Activated CD4-positive, CD25-positive, alpha-beta regulatory T cell treated with anti-CD3 and anti-CD28 coated beads, Interleukin-2, amount 50 U/mL, for 72 hours (primary cell): ENCODE measurements around the gene TPCN1.

ENCODE experiments used
- DNase-seq: peaks from one replicate; pipeline ENCODE4 v3.0.0; 2021

Gene TPCN1

DNA sequence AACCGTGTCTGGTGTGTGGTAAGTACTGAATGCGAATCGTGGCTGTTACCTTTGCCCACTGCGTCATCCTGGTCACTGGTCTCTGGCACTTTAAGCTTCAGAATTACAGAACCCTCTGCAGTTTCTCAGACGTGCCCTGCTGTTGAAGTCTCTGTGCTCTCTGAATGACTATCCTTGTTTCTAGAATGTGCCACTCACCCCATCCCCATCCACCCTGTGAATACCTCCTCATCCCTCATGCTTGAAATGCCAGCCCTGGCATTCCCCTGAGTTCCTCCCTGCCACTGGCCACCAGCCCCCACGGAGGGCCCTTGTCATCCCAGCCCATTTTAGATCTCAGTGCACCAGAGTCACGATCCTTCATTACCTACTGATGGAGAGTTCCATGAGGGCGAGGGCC lies 21.3 kb downstream of the TPCN1 start:
- no peak for DNase-seq

DNA sequence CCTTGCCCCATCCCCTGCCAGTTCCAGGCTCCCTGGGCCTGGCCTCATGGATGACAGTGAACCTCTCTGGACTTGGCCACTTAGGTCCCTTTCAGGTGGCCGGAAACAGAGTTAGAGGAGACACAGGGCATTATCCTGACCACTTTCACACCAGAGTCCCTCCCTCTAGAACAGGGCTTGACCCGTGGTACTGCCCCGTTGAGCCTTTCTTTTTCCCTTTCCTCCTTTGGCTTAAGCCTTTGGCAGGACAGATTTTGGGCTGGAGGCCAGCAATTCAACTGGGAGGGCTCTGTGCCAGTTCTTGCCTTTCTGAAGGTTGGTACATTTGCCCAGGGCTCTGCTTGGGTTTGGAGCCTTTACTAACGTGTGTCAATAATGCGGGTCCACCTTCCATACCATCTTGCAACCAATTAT lies 22.8 kb downstream of the TPCN1 start:
- no peak for DNase-seq

DNA sequence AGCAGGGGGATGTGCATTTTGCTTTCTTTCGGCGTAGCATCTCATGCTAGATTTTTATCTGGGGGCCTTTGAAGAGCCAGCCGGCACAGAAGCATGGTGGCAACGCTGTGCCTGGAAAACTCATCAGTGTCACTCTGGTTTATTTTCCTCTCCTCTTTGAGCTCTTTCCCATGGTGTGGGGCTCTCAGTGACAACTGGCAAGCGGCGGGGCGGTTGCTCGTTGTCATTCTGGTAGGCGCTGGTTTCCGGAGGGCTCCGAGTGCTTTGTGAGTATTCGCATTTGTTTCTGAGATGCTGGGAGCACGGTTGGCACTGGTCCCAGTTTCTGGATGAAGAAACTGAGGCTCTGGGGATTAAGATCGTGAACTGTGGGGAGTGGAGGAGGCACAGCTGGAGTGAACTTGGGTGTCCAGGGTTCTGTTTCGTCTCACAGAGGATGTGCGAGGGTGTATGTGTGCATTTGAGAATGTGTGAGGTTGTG lies 23.3 kb downstream of the TPCN1 start:
- DNase-seq: no peak

DNA sequence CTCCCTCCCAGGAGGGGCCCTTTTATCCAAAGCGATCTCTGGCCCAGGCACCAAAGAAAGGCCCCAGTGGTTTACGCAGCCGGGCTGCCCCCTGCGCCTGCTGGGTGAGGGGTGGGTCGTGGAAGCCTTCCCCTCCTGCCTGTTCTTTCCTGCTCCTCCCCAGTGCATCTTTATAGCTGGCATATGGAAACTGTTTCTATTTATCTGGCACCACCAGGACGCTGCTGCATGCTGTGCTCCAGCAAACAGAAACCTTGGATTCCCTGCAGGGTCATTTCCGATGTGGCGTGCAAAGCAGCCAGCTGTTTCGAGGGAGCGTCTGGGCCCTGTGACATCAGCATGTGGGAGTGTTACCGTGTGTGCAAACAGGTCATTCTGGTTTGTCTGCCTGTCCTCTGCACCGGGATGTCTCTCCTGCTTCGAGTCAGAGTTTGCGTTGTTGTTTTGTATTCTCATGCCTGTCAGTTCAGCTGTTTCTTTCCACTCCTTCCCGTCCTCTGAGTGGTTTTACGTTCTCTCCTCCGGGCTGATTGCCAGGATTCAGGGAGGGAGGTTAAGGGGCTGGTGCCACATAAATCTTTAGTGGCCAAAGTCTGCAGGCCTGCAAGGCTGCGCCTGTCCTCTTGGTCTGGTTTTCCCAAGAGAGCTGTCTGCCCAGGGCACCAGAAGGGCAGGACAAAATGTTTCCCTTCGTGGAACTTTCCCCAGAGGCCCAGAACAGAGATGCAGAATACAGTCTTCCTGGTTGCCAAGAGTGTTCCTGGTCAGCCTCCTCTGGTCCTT lies 24.6 kb downstream of the TPCN1 start:
- DNase-seq: no peak

DNA sequence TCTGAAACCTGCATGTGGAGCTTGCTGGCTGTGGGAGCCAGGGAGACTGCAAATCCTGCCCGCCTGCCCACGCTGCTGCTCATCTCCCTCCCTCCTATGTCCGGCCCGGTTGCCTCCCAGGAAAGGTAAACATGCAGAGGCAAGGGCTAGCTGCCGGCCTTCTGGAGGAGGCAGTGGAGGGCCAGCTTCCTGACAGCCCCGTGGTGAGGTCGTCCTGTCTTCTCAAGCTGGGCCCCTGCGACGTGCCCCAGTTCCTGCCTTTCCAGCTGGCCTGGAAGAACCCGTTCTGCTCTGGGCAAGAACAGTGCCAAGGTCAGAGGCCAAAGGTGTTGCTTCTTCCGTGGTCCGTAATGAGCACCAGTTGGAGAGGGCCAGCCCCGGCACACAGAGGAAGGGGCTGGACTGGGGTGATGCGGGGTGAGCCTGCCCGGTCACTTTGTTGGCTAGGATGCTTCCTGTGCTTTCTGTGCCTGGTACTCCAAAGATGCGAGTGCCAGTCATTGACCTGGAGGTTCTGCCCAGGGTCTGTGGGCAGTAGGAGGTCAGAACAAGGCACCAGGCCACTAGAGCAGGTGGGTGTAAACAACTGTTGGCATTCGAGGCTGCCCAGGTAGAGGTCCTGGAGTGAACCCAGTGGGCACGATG lies 25.3 kb downstream of the TPCN1 start:
- no peak for DNase-seq

DNA sequence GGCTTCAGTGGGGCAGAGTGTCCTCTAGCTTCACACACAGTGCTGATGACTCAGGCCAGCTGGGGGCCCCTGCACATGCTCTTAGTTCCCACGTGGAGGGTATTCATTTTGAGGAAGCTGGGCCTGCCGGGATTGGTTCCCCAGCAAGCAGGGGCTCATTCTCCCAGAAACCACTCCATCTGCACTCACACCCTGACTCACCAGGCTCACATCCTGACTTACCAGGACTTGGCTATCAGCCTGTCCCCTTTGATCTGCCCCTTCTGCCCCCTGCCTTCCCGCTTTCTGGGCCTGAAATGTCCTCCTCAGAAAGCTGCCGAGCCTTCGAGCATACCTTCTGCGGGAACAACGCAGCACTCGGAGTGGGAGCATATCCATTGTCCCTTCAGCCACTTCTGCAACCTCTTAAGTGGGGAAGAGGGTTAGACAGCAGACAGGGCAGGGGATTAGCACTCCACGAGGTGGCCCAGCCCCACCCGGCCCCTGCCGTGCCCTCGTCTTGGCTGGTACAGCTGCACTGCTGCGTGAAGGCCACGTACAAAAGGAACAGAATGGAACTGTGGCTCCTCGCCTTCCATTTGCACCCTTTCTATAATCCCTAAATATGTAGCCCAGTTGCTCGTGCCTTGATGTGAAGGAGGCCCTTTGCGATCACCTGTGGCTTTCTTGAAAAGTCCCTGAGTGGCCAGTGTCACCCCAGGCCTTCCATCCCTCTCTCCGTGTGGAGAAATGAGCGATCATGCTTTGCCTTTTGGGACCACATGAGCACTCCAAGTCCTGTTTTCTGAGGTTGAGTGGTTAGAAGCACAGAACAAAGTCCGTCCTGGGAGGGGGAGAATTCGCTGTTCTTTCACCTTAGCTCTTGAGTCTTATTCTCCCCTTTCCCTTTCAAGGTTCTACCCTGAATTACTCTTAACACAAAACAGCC lies 26.1 kb downstream of the TPCN1 start:
- DNase-seq: no peak

DNA sequence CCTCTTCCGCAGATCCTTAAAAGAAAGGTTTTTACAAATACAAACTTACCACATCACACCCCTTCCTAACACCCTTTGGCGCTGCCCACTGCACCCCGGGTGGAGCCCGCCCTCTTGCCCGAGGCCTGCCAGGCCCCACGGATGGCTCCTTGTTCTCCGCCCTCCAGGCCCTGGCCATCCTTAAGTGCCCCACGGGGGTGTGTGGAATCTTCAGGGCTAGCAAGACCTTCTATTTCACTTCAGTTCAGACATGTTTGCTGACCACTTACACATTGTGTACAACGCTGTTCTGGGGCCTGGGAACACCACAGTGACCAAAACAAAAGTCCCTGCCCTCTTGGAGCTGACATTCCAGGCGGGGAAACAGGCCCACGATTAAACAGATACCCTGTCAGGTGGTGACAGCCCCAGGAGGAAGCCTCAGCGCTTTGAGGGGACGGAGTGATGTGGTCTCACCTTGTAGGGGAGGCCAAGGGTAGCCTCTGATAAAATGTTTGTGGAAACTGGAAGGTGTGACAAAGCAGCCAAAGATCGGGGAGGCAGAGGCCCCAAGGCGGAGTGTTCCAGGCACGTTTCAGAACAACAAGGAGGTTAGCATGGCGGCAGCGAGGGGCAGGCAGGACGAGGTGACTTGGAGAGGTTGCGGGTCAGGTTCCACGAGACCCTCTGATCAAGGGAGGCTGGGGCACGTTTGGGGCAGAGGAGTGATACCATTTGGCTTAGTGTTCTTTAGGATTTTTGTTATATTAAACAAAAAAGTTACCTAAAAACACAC lies 27.0 kb downstream of the TPCN1 start:
- no peak for DNase-seq

DNA sequence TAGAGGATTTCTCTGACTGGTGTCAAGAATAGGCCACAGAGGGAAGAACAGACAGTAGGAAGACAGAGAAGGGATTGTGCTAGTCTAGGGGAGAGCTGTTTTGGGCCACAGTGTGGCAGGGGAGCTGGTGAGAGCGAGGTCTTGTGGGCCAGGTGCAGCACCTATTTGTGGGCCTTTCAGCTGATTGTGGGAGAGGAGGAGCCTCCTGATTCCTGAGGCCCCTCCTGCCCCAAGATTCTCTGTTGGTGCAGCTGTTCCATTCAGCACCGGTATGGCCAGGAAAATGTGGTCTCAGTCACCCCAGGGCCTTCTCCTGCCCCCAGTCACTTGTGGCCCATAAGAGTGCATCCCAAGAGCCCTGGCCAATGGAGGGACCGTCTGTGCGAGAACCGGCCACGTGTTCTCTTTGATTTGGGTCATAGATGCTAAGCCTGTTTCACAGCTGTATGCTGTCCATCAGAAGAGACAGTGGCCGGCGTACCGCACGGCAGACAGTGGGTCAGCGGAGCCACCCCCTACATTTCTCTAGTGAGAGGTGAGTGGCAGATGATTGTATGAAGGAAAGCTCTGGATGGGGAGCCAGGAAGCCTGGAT lies 27.7 kb downstream of the TPCN1 start:
- no peak for DNase-seq

DNA sequence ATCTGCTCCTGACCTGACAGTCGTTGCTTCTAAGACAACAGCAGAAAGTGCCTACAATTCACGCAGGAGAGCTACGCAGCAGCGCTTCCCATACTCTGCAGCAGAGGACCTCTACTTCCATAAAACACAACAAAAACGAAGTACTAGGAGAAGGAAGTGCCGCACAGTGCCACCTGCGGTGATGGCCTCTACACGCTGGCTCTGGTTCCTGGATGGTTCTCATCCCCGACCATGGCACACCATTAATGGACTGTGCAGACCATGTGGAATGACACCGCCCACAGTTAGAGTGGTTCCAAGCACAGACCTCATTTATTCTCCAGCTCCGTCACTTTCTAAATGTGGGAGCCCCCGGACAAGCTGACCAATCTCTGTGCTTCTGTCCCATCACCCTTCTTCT lies 28.3 kb downstream of the TPCN1 start:
- DNase-seq: no peak

DNA sequence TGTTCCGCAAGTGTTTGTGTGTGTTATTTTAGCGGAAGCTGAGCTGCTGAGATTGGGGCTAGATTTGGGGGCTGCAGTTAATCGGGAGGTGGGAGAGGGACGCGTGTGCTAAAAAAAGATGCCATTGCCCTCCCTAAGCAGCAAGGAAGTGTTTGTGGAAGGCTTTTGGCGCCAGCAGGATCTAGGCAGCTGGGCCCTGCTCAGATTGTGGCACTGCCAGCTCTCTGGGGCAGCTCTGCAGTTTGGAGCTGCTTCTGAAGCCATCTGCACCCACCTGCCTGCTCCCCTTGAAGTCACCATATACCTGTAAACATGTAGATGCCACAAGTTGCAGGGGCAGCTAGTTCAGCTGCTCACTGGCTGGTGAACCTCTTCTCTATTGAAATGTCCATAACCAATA lies 28.8 kb downstream of the TPCN1 start:
- DNase-seq: no peak

DNA sequence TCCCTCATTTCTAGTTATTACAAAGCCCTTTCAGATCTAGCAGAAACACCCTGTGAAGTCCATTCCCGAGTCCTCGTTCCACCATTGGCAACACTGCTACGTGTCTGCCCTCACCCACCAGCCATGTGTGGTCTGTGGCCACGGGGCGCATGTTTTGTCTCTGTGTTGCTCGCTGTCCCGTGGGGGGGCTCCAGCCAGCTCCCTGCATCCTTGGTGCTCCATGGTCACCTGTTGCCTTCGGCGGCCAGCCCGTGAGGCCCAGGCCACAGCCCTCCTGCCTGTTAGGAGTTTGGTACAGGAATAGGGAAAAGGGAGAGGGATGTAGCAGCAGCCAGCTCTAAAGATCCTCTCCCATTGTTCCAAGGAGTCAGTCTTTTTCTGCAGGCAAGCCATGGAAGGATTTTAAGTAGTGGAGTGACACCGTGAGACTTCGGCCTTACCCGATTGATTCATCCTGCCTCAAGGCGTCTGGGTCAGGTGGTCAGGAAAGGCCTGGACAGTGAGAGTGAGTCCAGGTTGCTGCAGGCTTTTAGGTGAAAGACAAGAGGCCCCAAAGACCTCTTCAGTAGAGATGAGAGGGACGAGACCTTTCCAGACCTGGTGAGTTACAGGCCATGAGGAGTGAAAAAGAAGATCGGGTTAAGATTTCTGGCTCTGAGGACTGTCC lies 30.3 kb downstream of the TPCN1 start:
- DNase-seq: no peak

DNA sequence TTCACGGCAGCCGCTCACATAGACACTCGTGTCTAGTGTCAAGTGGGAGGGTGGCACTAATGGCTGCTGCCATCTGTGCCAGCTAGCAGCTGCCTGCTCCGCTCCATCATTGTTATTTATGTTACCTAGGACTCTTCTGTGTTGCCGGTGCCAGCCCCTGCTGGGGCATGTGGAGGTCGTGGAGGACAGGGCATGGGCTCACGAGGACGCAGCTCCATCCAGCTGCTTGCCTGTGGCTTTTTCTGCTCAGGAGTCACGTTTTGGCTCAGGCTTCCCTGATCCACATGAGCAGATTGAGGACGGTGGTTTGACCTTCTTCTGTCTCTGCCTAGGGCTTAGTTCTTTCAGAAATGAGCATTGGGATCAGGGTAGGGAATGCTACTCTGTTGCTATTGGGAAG lies 31.2 kb downstream of the TPCN1 start:
- DNase-seq: no peak

DNA sequence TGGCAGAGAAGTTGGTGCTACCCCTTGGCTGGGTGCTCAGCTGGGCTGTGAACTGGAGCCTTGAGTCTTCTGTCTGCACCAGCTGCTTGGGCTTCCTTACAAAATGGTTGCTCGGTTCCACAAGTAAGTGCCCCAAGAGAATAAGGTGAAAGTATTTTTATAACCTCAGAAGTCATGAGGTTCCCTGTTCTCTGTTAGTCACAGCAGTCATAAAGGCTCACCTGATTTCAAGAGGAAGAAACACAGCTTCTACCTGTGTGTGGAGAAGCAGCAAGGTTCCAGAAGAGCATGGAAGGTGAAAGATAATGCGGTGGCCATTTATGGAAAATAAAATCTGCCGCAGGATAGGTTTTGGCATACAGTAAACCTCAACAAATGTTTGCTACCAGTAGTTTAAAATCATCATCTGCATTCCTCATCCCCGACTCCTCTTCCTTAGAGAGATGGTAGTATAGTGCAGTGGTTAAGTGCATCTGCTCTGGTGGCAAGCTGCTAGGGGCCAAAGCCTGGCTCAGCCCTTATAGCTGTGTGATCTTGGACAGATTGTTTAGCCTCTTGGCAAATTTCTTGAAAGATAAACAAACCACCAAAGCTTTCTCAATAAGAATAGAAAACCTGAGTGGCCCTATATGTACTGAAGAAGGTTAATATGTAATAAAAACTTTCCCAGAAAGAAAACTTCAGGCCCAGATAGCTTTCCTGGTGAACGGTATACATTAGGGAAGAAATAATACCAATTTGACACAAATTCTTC lies 32.4 kb downstream of the TPCN1 start:
- DNase-seq: no peak

DNA sequence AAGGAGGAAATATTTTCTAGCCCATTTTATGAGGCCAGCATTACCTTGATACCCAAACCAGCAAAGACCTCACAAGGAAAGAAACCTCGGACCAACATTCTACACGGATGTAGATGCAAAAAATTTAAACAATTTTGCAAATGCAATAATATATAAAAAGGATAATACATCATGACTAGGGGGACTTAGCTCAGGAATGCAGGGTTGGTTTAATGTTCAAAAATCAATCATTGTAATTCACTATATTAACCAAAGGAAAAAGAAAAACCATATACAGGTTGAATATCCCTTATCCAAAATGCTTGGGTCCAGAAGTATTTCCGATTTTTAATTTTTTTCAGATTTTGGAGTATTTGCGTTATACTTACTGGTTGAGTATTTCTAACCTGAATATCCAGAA lies 33.0 kb downstream of the TPCN1 start:
- no peak for DNase-seq

DNA sequence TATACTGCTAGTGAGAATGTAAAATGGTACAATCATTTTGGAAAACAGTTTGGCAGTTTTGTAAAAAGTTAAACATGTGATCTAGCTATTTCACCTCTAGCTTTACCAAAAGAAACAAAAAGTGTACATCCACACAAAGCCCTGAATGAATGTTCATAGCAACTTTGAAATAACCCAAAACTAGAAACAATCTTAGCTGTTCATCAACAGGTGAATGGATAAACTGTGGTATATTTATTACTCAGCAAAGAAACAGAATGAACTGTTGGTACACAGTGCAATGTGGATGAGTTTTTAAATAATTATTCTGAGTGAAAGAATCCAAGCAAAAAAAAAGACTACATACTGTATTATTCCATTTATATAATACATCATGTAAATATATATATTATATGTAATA lies 36.3 kb downstream of the TPCN1 start:
- DNase-seq: no peak

DNA sequence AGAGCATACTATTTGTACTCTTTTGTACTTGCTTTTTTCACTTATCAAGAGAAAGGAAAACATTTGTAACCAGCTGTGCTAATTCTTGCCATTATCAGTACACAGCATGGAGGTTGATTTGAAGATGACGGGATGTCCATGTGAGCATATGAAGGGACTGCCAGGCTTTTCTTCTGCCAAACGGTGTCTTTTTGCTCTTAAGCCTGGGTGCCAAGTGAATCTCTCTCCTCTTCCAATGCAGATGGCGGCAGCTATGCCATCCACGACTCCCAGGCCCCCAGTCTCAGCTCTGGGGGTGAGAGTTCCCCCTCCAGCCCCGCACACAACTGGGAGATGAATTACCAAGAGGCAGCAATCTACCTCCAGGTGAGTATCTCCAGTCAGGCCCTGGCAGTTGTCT lies 38.9 kb downstream of the TPCN1 start:
- DNase-seq: no peak

DNA sequence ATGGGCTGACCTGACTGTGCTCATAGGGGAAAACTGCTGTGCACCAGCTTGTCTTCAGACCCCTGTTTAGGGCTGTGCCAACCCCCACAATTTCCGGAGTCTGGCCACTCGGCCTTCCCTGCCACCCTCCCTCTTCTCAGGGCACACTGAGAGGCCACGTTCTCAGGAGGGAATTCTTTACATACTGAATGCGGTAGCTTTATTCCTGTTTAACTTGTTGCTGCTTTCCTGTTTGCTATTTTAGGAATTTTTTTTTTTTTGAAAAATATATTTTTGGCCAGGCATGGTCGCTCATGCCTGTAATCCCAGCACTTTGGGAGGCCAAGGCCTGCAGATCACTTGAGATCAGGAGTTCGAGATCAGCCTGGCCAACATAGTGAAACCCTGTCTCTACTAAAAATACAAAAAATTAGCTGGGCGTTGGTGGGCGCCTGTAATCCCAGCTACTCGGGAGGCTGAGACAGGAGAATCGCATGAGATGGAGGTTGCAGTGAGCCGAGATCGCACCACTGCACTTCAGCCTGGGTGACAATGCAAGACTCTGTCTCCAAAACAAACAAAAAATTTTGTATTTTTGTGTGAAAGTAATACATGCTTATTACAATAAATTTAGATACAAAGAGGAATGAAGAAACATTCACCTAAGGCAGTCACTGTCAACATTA lies 39.5 kb downstream of the TPCN1 start:
- no peak for DNase-seq

DNA sequence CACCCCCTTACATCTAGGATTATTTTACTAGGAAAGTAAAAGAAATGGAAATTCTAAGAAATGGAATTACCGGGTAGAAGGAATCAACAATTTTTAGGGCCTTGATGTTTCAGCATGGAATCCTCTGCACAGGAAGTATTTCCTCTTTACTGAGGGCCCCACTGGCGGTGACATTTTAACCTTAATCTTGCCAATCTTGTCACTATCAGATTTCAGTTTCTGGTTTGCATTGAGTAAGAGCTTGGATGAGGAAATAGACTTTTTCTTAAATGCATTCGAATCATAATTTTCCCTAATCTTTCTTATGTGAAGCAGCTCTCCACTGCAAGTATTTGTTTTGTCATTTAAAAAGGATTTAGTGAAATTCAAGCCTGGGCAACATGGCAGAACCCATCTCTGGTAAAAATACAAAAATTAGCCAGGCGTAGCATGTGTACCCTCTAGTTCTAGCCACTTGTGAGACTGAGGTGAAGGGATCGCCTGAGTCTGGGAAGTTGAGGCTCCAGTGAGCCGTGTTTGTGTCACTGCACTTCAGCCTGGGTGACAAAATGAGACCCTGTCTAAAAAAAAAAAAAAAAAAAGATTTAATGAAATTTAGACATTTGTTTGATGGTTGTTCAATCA lies 40.7 kb downstream of the TPCN1 start:
- no peak for DNase-seq

DNA sequence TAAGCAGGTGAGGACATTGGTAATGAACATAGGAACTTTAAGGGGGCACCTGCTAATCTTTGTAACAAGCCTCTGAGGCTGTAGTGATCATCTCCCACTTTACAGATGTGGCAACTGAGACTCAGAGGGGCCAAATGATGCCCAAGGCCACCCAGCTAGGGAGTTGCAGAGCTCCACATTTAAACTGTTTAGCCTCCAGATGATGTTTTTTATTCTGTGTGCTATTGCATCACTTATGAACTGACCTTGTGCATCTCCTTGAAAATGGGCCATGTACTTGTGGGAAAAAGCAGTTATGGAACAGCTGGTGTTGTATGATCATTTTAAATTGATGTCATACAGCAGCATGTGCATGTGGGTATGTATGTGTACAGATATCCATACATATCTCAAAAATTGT lies 41.4 kb downstream of the TPCN1 start:
- DNase-seq: no peak

DNA sequence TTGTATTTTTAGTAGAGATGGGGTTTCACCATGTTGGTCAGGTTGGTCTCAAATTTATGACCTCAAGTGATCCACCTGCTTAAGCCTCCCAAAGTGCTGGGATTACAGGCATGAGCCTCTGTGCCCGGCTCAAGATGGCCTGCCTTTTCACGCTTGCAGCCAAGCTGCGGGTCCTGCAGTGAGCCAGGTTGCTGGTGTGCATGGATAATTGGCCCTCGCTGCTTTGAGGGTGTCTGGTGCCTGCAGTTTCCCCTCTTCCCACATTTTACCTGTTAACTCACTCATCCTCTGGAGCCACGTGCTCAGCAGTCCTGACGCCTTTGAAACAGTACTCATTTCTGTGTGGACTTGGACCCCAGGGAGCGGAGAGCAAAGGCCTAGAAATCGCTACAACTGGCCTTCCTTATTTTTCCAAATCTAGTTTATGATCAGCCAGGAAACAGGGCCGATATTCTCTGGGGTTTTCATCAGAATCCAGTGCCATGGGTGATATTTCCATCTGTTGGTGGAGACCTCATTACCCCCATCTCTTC lies 42.2 kb downstream of the TPCN1 start:
- no peak for DNase-seq
